ENCODE results near the gene CREB1. TPM values are rescaled to one million over a fixed set of nuclear protein-coding genes. Genes with fewer than 3 reads are reported as not detected.
A peak's percentile ranks its signal among the peaks of the same experiment; 100 is the strongest.

CREB1 gene
- total RNA-seq, 1 donor from 2014 or later: 60.2 TPM

- no peak overlapping the region for H3K27ac ChIP-seq
- H3K36me3 ChIP-seq: no peaks in the 10 kb centered on the region
- no peaks in the 10 kb centered on the region for H3K27me3 ChIP-seq
- no peak overlapping the region for H3K4me3 ChIP-seq
- ATAC-seq: no peak
- TF ChIP-seq CTCF (IDR thresholded peaks at IDR 0.05): no peak
- intact Hi-C loops (cut with DNase I): no loop called here
- DNase-seq: no peak
- H3K4me1 ChIP-seq: no peaks in the 10 kb centered on the region
- no peaks in the 10 kb centered on the region for H3K9me3 ChIP-seq
Observed at GRCh38 chr2:207525296-207525695, 4.5 kb upstream of the CREB1 start.

GRCh38 chr2:207528980-207529329 is 807 bp upstream of the CREB1 start:
- TF ChIP-seq CTCF (IDR thresholded peaks at IDR 0.05): no peak
- peak overlapping the region; percentile 82 for H3K4me3 ChIP-seq
- peaks cover 28% of the 10 kb centered on the region for H3K4me1 ChIP-seq
- intact Hi-C loops (cut with DNase I): no loop called here
- no peaks in the 10 kb centered on the region for H3K27me3 ChIP-seq
- H3K9me3 ChIP-seq: no peaks in the 10 kb centered on the region
- ATAC-seq: peak; percentile 4
- no peaks in the 10 kb centered on the region for H3K36me3 ChIP-seq
- peak overlapping the region; percentile 97 for H3K27ac ChIP-seq
- DNase-seq: no peak

GRCh38 chr2:207530160-207531031 is 634 bp downstream of the CREB1 start:
- Histone ChIP-seq H3K36me3 (no peaks in the 10 kb centered on the region), H3K27ac (peak overlapping the region; percentile 97), H3K4me3 (peak overlapping the region; percentile 82), H3K4me1 (peaks cover 41% of the 10 kb centered on the region), H3K9me3 (no peaks in the 10 kb centered on the region), H3K27me3 (no peaks in the 10 kb centered on the region)
- peak; percentile 1 for ATAC-seq
- DNase-seq: peak; percentile 77
- intact Hi-C loops (cut with DNase I): no loop called here
- TF ChIP-seq CTCF (IDR thresholded peaks at IDR 0.05): no peak

GRCh38 chr2:207531032-207531952 is 1.5 kb downstream of the CREB1 start:
- H3K9me3 ChIP-seq: no peaks in the 10 kb centered on the region
- H3K4me3 ChIP-seq: peak overlapping the region; percentile 69
- no peak for TF ChIP-seq CTCF (IDR thresholded peaks at IDR 0.05)
- no peaks in the 10 kb centered on the region for H3K36me3 ChIP-seq
- ATAC-seq (no peak), DNase-seq (no peak)
- intact Hi-C loops (cut with DNase I): no loop called here
- peaks cover 41% of the 10 kb centered on the region for H3K4me1 ChIP-seq
- H3K27ac ChIP-seq: peak overlapping the region; percentile 88
- H3K27me3 ChIP-seq: no peaks in the 10 kb centered on the region

- Histone ChIP-seq H3K27me3 (no peaks in the 10 kb centered on the region), H3K27ac (no peak overlapping the region), H3K4me1 (peaks cover 41% of the 10 kb centered on the region), H3K4me3 (no peak overlapping the region), H3K9me3 (no peaks in the 10 kb centered on the region), H3K36me3 (no peaks in the 10 kb centered on the region)
- no peak for ATAC-seq
- no peak for DNase-seq
- no peak for TF ChIP-seq CTCF (IDR thresholded peaks at IDR 0.05)
- intact Hi-C loops (cut with DNase I): no loop called here
Observed at GRCh38 chr2:207532676-207533075, 2.9 kb downstream of the CREB1 start.
